Parathyroid adenoma (tissue), 2 donors: ENCODE measurements around the gene ITCH.

Source experiments
- H2AFZ ChIP-seq: fragments of 300-600 bp; sonication (generic); one replicate; pipeline ENCODE4 v1.7.0; 2017; ENCODE audit warnings: antibody characterized with exemption, mild to moderate bottlenecking
- H3K27ac ChIP-seq: fragments of 300-600 bp; sonication (generic); one replicate; pipeline ENCODE4 v1.7.0; 2017
- H3K27me3 ChIP-seq: fragments of 300-600 bp; sonication (generic); one replicate; pipeline ENCODE4 v1.7.0; 2017; ENCODE audit warnings: low read length; ENCODE audit not compliant: control insufficient read depth, insufficient read depth
- H3K36me3 ChIP-seq: fragments of 300-600 bp; sonication (generic); one replicate; pipeline ENCODE4 v1.7.0; 2017; ENCODE audit warnings: low read length; ENCODE audit not compliant: control insufficient read depth, insufficient read depth
- H3K4me1 ChIP-seq: fragments of 300-600 bp; sonication (generic); one replicate; pipeline ENCODE4 v1.7.0; 2017; ENCODE audit warnings: control low read depth
- H3K4me2 ChIP-seq: fragments of 300-600 bp; sonication (generic); one replicate; pipeline ENCODE4 v1.7.0; 2017; ENCODE audit warnings: low read length
- H3K4me3 ChIP-seq: fragments of 300-600 bp; sonication (generic); one replicate; pipeline ENCODE4 v1.7.0; 2017; ENCODE audit warnings: low read depth, low read length
- H3K79me2 ChIP-seq: fragments of 300-600 bp; sonication (generic); one replicate; pipeline ENCODE4 v1.7.0; 2017; ENCODE audit warnings: control low read depth
- H3K9ac ChIP-seq: fragments of 300-600 bp; sonication (generic); one replicate; pipeline ENCODE4 v1.7.0; 2017; ENCODE audit warnings: mild to moderate bottlenecking
- H3K9me3 ChIP-seq: fragments of 300-600 bp; sonication (generic); one replicate; pipeline ENCODE4 v1.7.0; 2017; ENCODE audit warnings: low read length; ENCODE audit not compliant: control insufficient read depth
- TF ChIP-seq, protein P1 (sequence below): fragments of 300-600 bp; sonication (generic); IDR thresholded peaks from one replicate; pipeline ENCODE4 v1.7.0; 2017; ENCODE audit warnings: antibody characterized with exemption, mild to moderate bottlenecking
- donor health status: primary hyperparathyroidism.

The ITCH gene

DNA sequence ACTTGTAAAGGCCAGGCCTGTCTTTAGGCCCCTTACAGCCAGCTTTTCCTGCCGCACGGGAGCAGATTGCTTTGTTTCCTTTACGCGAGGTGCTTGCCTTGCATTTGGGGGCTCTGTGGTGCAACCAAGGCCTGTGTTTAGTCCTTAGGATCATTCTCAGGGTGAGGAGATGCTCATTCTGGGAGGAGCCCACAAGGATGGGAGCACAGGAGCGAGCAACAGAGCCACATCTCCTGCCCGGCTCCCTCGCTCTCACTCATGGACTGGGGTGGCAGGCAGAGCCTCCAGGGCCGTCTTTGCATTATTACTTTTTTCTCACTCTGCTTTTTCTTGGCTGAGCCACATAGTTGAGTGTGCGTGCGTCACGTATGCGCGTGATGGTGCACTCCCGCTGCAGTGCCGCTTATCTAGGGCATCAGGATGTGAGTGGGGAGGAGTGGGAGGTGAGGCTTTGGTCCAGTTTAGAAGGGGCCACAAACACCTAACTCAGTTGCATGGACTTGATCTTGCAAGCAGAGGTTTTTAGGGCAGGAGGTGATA lies 172.3 kb downstream of the ITCH start:
- H3K4me1 ChIP-seq: no peaks in the 10 kb centered on the region
- TF ChIP-seq, protein P1, sequence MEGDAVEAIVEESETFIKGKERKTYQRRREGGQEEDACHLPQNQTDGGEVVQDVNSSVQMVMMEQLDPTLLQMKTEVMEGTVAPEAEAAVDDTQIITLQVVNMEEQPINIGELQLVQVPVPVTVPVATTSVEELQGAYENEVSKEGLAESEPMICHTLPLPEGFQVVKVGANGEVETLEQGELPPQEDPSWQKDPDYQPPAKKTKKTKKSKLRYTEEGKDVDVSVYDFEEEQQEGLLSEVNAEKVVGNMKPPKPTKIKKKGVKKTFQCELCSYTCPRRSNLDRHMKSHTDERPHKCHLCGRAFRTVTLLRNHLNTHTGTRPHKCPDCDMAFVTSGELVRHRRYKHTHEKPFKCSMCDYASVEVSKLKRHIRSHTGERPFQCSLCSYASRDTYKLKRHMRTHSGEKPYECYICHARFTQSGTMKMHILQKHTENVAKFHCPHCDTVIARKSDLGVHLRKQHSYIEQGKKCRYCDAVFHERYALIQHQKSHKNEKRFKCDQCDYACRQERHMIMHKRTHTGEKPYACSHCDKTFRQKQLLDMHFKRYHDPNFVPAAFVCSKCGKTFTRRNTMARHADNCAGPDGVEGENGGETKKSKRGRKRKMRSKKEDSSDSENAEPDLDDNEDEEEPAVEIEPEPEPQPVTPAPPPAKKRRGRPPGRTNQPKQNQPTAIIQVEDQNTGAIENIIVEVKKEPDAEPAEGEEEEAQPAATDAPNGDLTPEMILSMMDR: no peak
- no peak overlapping the region for H3K4me2 ChIP-seq
- no peaks in the 10 kb centered on the region for H3K27me3 ChIP-seq
- H3K79me2 ChIP-seq: peaks cover 10% of the 10 kb centered on the region
- H3K36me3 ChIP-seq: no peaks in the 10 kb centered on the region
- H3K9me3 ChIP-seq: no peaks in the 10 kb centered on the region
- H3K9ac ChIP-seq: no peak overlapping the region
- no peak overlapping the region for H3K27ac ChIP-seq
- H3K4me3 ChIP-seq: no peak overlapping the region
- no peak overlapping the region for H2AFZ ChIP-seq

DNA sequence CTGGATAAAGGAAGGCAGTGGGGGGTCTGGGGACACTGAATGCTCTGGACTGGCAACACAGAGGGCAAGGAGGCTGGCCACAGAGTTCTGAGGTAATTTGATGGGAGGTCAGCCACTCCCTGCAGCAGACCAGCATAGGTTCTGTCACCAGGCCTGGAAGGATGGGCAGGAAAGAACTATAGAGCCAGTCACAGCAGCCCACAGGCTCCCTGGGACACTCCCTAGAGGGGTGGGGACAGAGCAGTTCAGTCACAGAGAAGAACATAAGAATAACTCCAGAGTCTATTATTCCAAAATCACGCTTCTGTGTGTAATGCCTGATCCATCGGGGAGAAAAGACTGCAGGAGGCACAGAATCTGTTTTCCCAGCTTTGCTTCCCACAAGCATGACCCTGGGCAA lies 172.8 kb downstream of the ITCH start:
- Histone ChIP-seq H3K4me2 (no peak overlapping the region), H3K4me3 (no peak overlapping the region)

DNA sequence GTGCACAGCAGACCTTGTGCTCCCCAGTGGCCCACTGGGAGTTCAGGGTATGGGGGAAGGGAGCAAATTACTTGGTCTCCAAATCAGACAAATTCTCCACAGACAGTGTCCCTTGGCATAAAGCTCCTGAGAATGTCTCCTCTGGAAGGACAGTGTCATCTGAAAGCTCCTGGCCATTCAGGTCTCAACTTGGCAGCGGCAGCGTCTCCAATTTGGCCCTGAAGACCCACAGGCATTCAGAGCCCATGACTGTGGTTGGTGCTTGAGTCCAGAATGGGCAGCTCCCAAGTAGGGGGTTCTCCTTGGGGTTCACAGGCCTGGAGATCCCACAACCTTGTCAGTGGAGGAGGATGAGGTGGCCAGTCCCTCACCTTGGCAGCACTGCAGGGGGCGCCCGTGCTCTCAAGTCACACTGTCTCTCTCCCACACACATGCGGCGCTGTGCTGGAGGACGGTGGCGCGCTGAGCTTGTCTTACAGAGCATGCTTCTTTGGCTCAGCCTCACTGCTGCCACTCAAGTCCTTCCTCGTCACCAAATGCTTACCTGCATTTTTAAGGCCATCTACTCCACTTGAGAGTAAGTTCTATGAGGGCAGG lies 173.8 kb downstream of the ITCH start:
- peaks cover 4% of the 10 kb centered on the region for H3K79me2 ChIP-seq
- no peaks in the 10 kb centered on the region for H3K4me1 ChIP-seq
- no peaks in the 10 kb centered on the region for H3K36me3 ChIP-seq
- TF ChIP-seq, protein P1: peak; percentile 32
- H3K9me3 ChIP-seq: no peaks in the 10 kb centered on the region
- no peak overlapping the region for H3K4me2 ChIP-seq
- no peaks in the 10 kb centered on the region for H3K27me3 ChIP-seq
- H2AFZ ChIP-seq: no peak overlapping the region
- no peak overlapping the region for H3K4me3 ChIP-seq
- no peak overlapping the region for H3K27ac ChIP-seq
- H3K9ac ChIP-seq: no peak overlapping the region

More for the DNA sequence above, 172.8 kb downstream of the ITCH start:
- no peaks in the 10 kb centered on the region for H3K36me3 ChIP-seq
- H3K79me2 ChIP-seq: peaks cover 8% of the 10 kb centered on the region
- H2AFZ ChIP-seq: no peak overlapping the region
- H3K27ac ChIP-seq: no peak overlapping the region
- H3K9ac ChIP-seq: no peak overlapping the region
- TF ChIP-seq, protein P1: no peak
- no peaks in the 10 kb centered on the region for H3K9me3 ChIP-seq
- no peaks in the 10 kb centered on the region for H3K27me3 ChIP-seq
- no peaks in the 10 kb centered on the region for H3K4me1 ChIP-seq

DNA sequence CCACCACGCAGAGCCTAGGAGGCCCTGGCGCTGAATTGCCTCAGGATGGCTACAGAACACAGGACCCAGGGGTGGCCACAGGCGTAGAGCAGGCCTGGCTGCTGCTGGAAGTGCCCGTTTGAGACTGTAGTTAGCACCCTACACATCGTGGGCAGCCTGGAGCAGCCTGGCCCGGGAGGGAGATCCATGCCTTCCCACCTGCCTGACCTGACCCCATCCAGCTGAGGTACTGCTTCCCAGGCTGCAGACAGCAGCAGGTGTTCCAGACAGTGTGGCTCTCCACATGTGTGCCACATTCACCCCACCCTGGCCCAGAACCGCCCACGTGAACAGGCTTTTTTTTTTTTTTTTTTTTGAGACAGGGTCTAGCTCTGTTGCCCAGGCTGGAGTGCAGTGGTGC lies 174.6 kb downstream of the ITCH start:
- H3K9me3 ChIP-seq: no peaks in the 10 kb centered on the region
- TF ChIP-seq, protein P1: no peak
- H3K9ac ChIP-seq: no peak overlapping the region
- H3K4me2 ChIP-seq: no peak overlapping the region
- no peak overlapping the region for H3K4me3 ChIP-seq
- no peak overlapping the region for H3K27ac ChIP-seq
- no peaks in the 10 kb centered on the region for H3K4me1 ChIP-seq
- H2AFZ ChIP-seq: no peak overlapping the region
- no peaks in the 10 kb centered on the region for H3K36me3 ChIP-seq
- no peaks in the 10 kb centered on the region for H3K27me3 ChIP-seq
- H3K79me2 ChIP-seq: peaks cover 2% of the 10 kb centered on the region

DNA sequence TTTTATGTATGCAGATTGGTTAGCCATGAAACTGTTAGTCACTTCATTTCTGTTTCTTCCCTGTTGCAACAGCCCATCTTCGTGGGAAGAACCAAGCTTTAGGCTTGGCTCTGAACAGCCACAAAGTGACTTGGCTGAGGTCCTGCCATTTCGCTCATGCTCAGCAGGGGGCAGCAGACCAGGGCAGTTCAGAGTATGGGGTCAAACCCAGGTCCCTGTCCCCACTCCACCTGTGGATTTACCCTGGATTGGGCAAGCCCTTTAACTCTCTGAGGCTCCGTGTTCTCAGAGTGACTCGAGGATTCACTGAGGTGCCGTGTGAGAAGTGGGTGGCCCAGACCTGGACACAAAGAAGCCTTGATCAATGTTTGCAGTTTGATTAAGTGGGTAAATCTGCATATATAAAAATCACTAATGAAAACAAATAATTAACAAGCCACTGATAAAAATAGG lies 175.6 kb downstream of the ITCH start:
- TF ChIP-seq, protein P1: peak; percentile 61
- Histone ChIP-seq H3K9ac (no peak overlapping the region), H3K4me2 (no peak overlapping the region), H3K27ac (no peak overlapping the region), H3K79me2 (no peaks in the 10 kb centered on the region), H3K9me3 (no peaks in the 10 kb centered on the region), H3K27me3 (no peaks in the 10 kb centered on the region), H3K4me1 (no peaks in the 10 kb centered on the region), H3K4me3 (no peak overlapping the region), H3K36me3 (no peaks in the 10 kb centered on the region), H2AFZ (no peak overlapping the region)
